Astrocyte (in vitro differentiated cells and primary cell): Measurements from ENCODE around the gene CLTRN. TPM values are rescaled to one million over a fixed set of nuclear protein-coding genes. Genes with fewer than 3 reads are reported as not detected.

Source experiments
- DNase-seq: peaks from one replicate; pipeline ENCODE4 v3.0.0-alpha.2; 2010; ENCODE audit warnings: low read depth
- FAIRE-seq: peaks from 2 replicates; lab custom pipeline; 2011; peaks lifted over from hg19 to GRCh38; lab: Jason Lieb, UNC
- H2AFZ ChIP-seq: 2 replicates; pipeline ENCODE4 v1.6.0; 2012; ENCODE audit warnings: low read depth, low read length, inconsistent platforms
- H3K27ac ChIP-seq: 2 replicates; pipeline ENCODE4 v1.5.1; 2011; ENCODE audit warnings: low read depth, low read length, inconsistent platforms
- H3K27me3 ChIP-seq: 2 replicates; pipeline ENCODE4 v1.6.0; 2011; ENCODE audit warnings: low read length, inconsistent platforms; ENCODE audit not compliant: insufficient read depth
- H3K36me3 ChIP-seq: 2 replicates; pipeline ENCODE4 v1.5.1; 2011; ENCODE audit warnings: low read length, inconsistent platforms; ENCODE audit not compliant: insufficient read depth
- H3K4me1 ChIP-seq: 2 replicates; pipeline ENCODE4 v1.5.1; 2011; ENCODE audit warnings: low read length, inconsistent platforms; ENCODE audit not compliant: insufficient read depth
- H3K4me2 ChIP-seq: 2 replicates; pipeline ENCODE4 v1.6.0; 2012; ENCODE audit warnings: low read length, inconsistent platforms
- H3K4me3 ChIP-seq: 2 replicates; pipeline ENCODE4 v1.5.1; 2011; ENCODE audit warnings: low read depth, mild to moderate bottlenecking, low read length, inconsistent platforms; ENCODE audit not compliant: insufficient read depth
- H3K79me2 ChIP-seq: 2 replicates; pipeline ENCODE4 v1.6.0; 2012; ENCODE audit warnings: mild to moderate bottlenecking, low read length, inconsistent platforms; ENCODE audit not compliant: insufficient read depth
- H3K9ac ChIP-seq: 2 replicates; pipeline ENCODE4 v1.6.0; 2012; ENCODE audit warnings: mild to moderate bottlenecking, low read length, inconsistent platforms
- H3K9me3 ChIP-seq: 2 replicates; pipeline ENCODE4 v1.5.1; 2012; ENCODE audit warnings: low read depth, mild to moderate bottlenecking, low read length, inconsistent platforms; ENCODE audit not compliant: insufficient read depth
- H4K20me1 ChIP-seq: 2 replicates; pipeline ENCODE4 v1.6.0; 2012; ENCODE audit warnings: low read length, inconsistent platforms; ENCODE audit not compliant: insufficient read depth
- H3K27ac Mint-ChIP-seq: one replicate; pipeline ENCODE4 v1.8.0; 2021; ENCODE audit warnings: mild to moderate bottlenecking, mixed read lengths; ENCODE audit not compliant: unreplicated experiment
- H3K27me3 Mint-ChIP-seq: one replicate; pipeline ENCODE4 v1.8.0; 2021; ENCODE audit warnings: low read depth, mixed read lengths; ENCODE audit not compliant: unreplicated experiment
- H3K36me3 Mint-ChIP-seq: one replicate; pipeline ENCODE4 v1.8.0; 2021; ENCODE audit warnings: low read depth, mixed read lengths; ENCODE audit not compliant: unreplicated experiment
- H3K4me1 Mint-ChIP-seq: one replicate; pipeline ENCODE4 v1.8.0; 2021; ENCODE audit warnings: low read depth, mixed read lengths; ENCODE audit not compliant: unreplicated experiment
- H3K4me3 Mint-ChIP-seq: one replicate; pipeline ENCODE4 v1.8.0; 2021; ENCODE audit warnings: mild to moderate bottlenecking, moderate library complexity, mixed read lengths; ENCODE audit not compliant: unreplicated experiment
- H3K9me3 Mint-ChIP-seq: one replicate; pipeline ENCODE4 v1.8.0; 2021; ENCODE audit warnings: mild to moderate bottlenecking, mixed read lengths; ENCODE audit not compliant: unreplicated experiment
- EZH2 ChIP-seq: IDR thresholded peaks from 2 replicates; pipeline ENCODE4 v1.6.1; 2012; ENCODE audit warnings: mild to moderate bottlenecking, low read length, inconsistent platforms; ENCODE audit not compliant: insufficient read depth
- total RNA-seq: library from RNA; stranded (reverse); gene quantifications from 2 replicates; pipeline ENCODE4 v1.2.1, GENCODE V29; 2021
- TF ChIP-seq, protein P1 (sequence below): IDR thresholded peaks from 2 replicates; pipeline ENCODE4 v1.5.1; 2011; ENCODE audit warnings: low read depth, mild to moderate bottlenecking, inconsistent platforms, low read length, moderate library complexity; ENCODE audit not compliant: insufficient read depth

Gene CLTRN
- total RNA-seq, 1 donor from 2014 or later, result 1.2 TPM

DNA sequence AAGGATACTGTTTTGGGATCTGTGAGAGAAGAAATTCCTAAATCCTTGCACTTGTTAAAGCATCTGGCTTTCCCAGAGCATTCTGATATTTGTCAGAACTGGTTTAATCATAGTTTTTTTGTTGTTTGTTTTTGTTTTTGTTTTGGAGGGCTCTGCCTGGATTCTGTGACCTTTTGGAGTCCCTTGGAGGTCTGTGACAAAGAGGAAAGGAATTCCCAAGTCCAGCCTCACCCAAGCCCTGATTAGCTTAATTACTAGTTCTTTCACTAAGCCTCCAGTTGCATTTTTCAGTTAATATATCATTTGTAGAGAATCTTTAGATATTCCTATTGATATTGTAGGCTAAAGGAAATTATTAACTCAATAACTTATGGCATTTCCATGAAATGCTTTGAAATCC lies 64.6 kb downstream of the CLTRN start:
- no peak for TF ChIP-seq EZH2
- TF ChIP-seq, protein P1, sequence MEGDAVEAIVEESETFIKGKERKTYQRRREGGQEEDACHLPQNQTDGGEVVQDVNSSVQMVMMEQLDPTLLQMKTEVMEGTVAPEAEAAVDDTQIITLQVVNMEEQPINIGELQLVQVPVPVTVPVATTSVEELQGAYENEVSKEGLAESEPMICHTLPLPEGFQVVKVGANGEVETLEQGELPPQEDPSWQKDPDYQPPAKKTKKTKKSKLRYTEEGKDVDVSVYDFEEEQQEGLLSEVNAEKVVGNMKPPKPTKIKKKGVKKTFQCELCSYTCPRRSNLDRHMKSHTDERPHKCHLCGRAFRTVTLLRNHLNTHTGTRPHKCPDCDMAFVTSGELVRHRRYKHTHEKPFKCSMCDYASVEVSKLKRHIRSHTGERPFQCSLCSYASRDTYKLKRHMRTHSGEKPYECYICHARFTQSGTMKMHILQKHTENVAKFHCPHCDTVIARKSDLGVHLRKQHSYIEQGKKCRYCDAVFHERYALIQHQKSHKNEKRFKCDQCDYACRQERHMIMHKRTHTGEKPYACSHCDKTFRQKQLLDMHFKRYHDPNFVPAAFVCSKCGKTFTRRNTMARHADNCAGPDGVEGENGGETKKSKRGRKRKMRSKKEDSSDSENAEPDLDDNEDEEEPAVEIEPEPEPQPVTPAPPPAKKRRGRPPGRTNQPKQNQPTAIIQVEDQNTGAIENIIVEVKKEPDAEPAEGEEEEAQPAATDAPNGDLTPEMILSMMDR, result no peak
- Histone ChIP-seq H3K4me2 (no peak overlapping the region), H3K4me1 (no peaks in the 10 kb centered on the region), H3K27ac (no peak overlapping the region), H3K9ac (no peak overlapping the region), H3K4me3 (no peak overlapping the region), H3K79me2 (no peaks in the 10 kb centered on the region), H4K20me1 (no peaks in the 10 kb centered on the region), H3K36me3 (no peaks in the 10 kb centered on the region), H3K27me3 (no peaks in the 10 kb centered on the region), H2AFZ (no peak overlapping the region), H3K9me3 (no peaks in the 10 kb centered on the region)
- Mint-ChIP-seq H3K27me3 (no peaks in the 10 kb centered on the region), H3K27ac (no peak overlapping the region), H3K9me3 (no peaks in the 10 kb centered on the region), H3K4me1 (no peaks in the 10 kb centered on the region), H3K4me3 (no peak overlapping the region), H3K36me3 (no peaks in the 10 kb centered on the region)
- FAIRE-seq (no peak), DNase-seq (no peak)

DNA sequence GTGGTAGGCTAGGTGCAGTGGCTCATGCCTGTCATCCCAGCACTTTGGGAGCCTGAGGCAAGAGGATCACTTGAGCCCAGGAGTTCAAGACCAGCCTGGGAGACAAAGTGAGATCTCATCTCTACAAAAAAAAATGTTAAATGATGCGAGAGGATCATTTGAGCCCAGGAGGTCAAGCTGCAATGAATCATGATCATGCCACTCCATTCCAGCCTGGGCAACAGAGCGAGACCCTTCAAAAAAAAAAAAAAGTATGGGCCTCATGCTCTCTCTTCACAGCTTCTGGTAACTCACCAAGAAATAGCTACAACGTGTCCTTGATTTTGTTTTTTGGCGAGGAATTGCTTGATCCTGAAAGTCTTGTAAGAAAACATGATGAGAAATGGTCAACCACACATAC lies 65.1 kb downstream of the CLTRN start:
- no peak for DNase-seq
- Histone ChIP-seq H3K9me3 (no peaks in the 10 kb centered on the region), H3K27ac (no peak overlapping the region), H3K4me1 (no peaks in the 10 kb centered on the region), H3K4me2 (no peak overlapping the region), H3K9ac (no peak overlapping the region), H4K20me1 (no peaks in the 10 kb centered on the region), H3K79me2 (no peaks in the 10 kb centered on the region), H2AFZ (no peak overlapping the region), H3K36me3 (no peaks in the 10 kb centered on the region), H3K4me3 (no peak overlapping the region), H3K27me3 (no peaks in the 10 kb centered on the region)
- TF ChIP-seq EZH2, result no peak
- TF ChIP-seq, protein P1, result no peak
- H3K9me3 Mint-ChIP-seq, result no peaks in the 10 kb centered on the region
- no peak overlapping the region for H3K27ac Mint-ChIP-seq
- H3K4me1 Mint-ChIP-seq, result no peaks in the 10 kb centered on the region
- H3K4me3 Mint-ChIP-seq, result no peak overlapping the region
- no peaks in the 10 kb centered on the region for H3K36me3 Mint-ChIP-seq
- no peaks in the 10 kb centered on the region for H3K27me3 Mint-ChIP-seq
- no peak for FAIRE-seq

DNA sequence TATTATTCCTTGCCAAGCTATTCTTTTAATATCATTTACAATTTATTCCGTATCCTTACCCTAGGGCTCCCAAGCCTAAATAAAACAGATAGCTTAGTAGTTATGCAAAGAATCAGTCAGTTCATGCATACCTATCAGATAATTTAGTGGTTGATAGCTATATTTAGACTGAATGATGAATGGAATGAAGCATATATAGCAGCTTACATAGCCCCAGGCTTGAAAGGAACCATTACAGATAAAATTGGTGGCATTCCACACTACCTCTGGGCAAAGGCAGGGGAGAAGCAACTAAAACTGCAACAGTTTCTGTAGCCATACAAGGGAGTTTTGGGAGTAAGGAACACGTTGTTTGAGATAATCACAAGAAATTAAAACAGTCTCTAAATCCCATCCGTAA lies 66.6 kb downstream of the CLTRN start:
- H3K4me1 ChIP-seq, result no peaks in the 10 kb centered on the region
- no peaks in the 10 kb centered on the region for H3K27me3 ChIP-seq
- peaks cover 2% of the 10 kb centered on the region for H3K27me3 Mint-ChIP-seq
- no peaks in the 10 kb centered on the region for H3K79me2 ChIP-seq
- FAIRE-seq, result peak; percentile 96
- no peak overlapping the region for H3K4me2 ChIP-seq
- no peaks in the 10 kb centered on the region for H3K36me3 ChIP-seq
- no peaks in the 10 kb centered on the region for H3K9me3 Mint-ChIP-seq
- no peaks in the 10 kb centered on the region for H4K20me1 ChIP-seq
- no peaks in the 10 kb centered on the region for H3K4me1 Mint-ChIP-seq
- H3K27ac ChIP-seq, result no peak overlapping the region
- H3K4me3 Mint-ChIP-seq, result no peak overlapping the region
- no peak overlapping the region for H3K4me3 ChIP-seq
- H3K27ac Mint-ChIP-seq, result no peak overlapping the region
- no peak overlapping the region for H2AFZ ChIP-seq
- TF ChIP-seq, protein P1, result no peak
- TF ChIP-seq EZH2, result no peak
- H3K9me3 ChIP-seq, result no peaks in the 10 kb centered on the region
- H3K9ac ChIP-seq, result no peak overlapping the region
- no peaks in the 10 kb centered on the region for H3K36me3 Mint-ChIP-seq
- DNase-seq, result peak; percentile 10
